Measurements from ENCODE around the gene TRDMT1. TPM values are rescaled to one million over a fixed set of nuclear protein-coding genes. Genes with fewer than 3 reads are reported as not detected.

The TRDMT1 gene
- total RNA-seq, 3 donors from 2014 or later = 5.8 to 18.6 (median 13.4) TPM

DNA sequence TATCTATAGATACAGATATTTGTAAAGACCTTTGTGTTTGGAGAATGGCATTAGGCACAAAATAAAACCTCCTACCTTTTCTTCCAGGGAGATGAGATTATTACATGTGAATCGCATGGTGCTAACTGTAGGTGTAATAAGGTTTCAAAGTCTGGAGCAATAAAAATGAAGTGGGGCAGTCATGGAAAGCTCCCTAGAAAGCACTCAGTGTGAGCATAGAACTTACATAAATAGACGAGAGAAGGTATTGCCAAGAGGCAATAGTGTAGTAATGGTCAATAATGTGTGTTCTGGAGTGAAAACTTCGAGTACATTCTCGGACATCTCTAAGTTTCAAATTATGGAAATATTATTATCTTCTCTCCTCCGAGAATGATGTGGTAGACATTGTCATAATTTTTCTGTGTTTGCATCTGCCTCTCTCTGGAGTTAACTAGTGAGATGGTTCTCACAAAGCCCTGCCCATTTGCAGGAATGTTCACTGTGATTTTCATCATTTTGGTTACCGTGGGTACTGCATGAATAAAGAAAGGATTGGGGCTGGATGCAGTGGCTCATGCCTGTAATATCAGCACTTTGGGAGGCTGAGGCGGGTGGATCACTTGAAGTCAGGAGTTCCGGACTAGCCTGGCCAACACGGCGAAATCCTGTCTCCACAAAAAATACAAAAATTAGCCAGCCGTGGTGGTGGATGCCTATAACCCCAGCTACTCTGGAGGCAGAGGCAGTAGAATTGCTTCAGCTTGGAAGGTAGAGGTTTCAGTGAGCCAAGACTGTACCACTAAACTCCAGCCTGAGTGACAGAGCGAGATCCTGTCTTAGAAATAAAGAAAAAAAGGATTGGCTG lies 37.2 kb upstream of the TRDMT1 start:
- peak overlapping the region; percentile 42 to 66 for H3K27ac ChIP-seq
- peaks cover 0 to 4% of the 10 kb centered on the region in 2 donors for H3K4me1 ChIP-seq
- no peak for DNase-seq (ENCODE audit: low spot score in 2 of 2)
- no peaks in the 10 kb centered on the region for H3K36me3 ChIP-seq
- no peak overlapping the region for H3K4me3 ChIP-seq
- no peaks in the 10 kb centered on the region for H3K9me3 ChIP-seq
- no peaks in the 10 kb centered on the region for H3K27me3 ChIP-seq
- no peak for TF ChIP-seq POLR2AphosphoS5 (IDR thresholded peaks at IDR 0.05)
- TF ChIP-seq, protein P1, sequence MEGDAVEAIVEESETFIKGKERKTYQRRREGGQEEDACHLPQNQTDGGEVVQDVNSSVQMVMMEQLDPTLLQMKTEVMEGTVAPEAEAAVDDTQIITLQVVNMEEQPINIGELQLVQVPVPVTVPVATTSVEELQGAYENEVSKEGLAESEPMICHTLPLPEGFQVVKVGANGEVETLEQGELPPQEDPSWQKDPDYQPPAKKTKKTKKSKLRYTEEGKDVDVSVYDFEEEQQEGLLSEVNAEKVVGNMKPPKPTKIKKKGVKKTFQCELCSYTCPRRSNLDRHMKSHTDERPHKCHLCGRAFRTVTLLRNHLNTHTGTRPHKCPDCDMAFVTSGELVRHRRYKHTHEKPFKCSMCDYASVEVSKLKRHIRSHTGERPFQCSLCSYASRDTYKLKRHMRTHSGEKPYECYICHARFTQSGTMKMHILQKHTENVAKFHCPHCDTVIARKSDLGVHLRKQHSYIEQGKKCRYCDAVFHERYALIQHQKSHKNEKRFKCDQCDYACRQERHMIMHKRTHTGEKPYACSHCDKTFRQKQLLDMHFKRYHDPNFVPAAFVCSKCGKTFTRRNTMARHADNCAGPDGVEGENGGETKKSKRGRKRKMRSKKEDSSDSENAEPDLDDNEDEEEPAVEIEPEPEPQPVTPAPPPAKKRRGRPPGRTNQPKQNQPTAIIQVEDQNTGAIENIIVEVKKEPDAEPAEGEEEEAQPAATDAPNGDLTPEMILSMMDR (IDR thresholded peaks at IDR 0.05) = no peak
- no peak for TF ChIP-seq POLR2A (IDR thresholded peaks at IDR 0.05)
- intact Hi-C loops (cut with DNase I; ENCODE audit: low total_unique reads) = no loop called here

DNA sequence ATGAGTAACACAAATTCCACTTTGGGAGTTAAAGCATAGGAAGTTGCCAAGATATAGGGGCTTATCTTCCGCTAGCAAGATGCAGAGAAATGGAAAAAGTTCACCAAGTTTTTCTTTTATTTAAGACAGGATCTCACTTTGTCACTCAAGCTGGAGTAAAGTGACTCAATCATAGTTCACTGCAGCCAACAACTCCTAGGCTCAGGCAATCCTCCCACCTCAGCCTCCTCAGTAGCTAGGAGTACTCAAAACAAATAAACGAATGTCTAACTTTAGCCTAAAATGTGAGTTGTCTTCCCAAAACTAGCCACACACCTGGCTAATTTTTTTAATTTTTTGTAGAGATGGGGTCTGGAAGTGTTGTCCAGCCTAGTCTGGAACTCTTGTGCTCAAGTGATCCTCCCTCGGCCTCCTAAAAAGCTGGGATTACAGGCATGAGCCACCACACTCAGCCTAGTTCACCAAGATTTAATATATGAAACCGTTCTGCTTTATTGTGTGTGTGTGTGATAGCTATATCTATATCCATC lies 36.5 kb upstream of the TRDMT1 start:
- TF ChIP-seq, protein P1 (IDR thresholded peaks at IDR 0.05) = no peak
- H3K27ac ChIP-seq = peak overlapping the region; percentile 42 to 66
- no peak overlapping the region for H3K4me3 ChIP-seq
- no peaks in the 10 kb centered on the region for H3K36me3 ChIP-seq
- DNase-seq (ENCODE audit: low spot score in 2 of 2) = no peak
- intact Hi-C loops (cut with DNase I; ENCODE audit: low total_unique reads) = no loop called here
- H3K9me3 ChIP-seq = no peaks in the 10 kb centered on the region
- H3K27me3 ChIP-seq = no peaks in the 10 kb centered on the region
- peaks cover 0 to 11% of the 10 kb centered on the region in 2 donors for H3K4me1 ChIP-seq

DNA sequence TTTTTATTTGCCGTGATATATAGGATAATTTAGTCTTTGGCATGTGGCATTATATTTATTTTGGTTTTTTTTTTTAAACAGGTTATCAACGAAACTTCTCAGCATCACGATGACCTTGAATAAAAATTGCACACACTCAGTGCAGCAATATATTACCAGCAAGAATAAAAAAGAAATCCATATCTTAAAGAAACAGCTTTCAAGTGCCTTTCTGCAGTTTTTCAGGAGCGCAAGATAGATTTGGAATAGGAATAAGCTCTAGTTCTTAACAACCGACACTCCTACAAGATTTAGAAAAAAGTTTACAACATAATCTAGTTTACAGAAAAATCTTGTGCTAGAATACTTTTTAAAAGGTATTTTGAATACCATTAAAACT lies 35.7 kb upstream of the TRDMT1 start:
- Histone ChIP-seq H3K36me3 (no peaks in the 10 kb centered on the region), H3K4me1 (peaks cover 2 to 11% of the 10 kb centered on the region in 2 donors), H3K27me3 (no peaks in the 10 kb centered on the region), H3K9me3 (no peaks in the 10 kb centered on the region), H3K4me3 (no peak overlapping the region), H3K27ac (no peak overlapping the region)
- intact Hi-C loops (cut with DNase I; ENCODE audit: low total_unique reads) = no loop called here
- no peak for DNase-seq (ENCODE audit: low spot score in 2 of 2)
- TF ChIP-seq POLR2AphosphoS5 (IDR thresholded peaks at IDR 0.05) = no peak
- TF ChIP-seq, protein P1 (IDR thresholded peaks at IDR 0.05) = no peak
- TF ChIP-seq POLR2A (IDR thresholded peaks at IDR 0.05) = no peak

DNA sequence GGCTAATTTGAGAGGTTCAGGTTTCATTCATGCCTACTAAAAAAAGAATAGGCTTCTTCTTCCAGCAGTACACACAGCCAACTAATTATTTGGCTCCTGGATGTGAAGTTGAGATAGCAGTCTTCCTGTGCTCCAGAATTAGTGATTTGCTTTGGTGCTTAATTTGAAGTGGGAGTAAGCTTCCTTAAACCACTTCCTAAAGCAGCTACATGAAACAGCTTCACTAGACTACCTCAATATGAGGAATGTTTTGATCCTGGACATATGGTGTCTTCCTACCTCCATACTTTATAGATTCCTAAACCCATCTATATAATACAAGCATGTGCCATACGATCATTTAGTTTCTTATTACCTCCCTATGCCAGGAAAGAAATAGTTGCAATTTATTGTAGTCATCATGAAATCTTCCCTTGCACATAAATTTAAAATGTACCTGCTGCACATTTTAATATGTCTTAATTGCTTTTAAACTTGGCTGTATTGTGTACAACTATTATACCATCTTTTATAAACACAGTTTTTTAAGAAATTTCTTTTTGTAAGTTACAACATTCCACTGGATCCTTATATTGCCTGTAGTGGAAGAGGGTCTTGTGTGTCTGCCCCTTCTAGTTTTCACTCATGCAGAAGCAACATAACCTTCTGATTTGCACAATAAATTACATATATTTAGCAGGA lies 35.1 kb upstream of the TRDMT1 start:
- no peak for DNase-seq (ENCODE audit: low spot score in 2 of 2)
- H3K4me1 ChIP-seq = peaks cover 3 to 11% of the 10 kb centered on the region in 2 donors
- no peaks in the 10 kb centered on the region for H3K27me3 ChIP-seq
- H3K27ac ChIP-seq = no peak overlapping the region
- no peak overlapping the region for H3K4me3 ChIP-seq
- no peaks in the 10 kb centered on the region for H3K36me3 ChIP-seq
- no peaks in the 10 kb centered on the region for H3K9me3 ChIP-seq
- intact Hi-C loops (cut with DNase I; ENCODE audit: low total_unique reads) = no loop called here
- TF ChIP-seq, protein P1 (IDR thresholded peaks at IDR 0.05) = no peak
- TF ChIP-seq POLR2AphosphoS5 (IDR thresholded peaks at IDR 0.05) (no peak), POLR2A (IDR thresholded peaks at IDR 0.05) (no peak)

DNA sequence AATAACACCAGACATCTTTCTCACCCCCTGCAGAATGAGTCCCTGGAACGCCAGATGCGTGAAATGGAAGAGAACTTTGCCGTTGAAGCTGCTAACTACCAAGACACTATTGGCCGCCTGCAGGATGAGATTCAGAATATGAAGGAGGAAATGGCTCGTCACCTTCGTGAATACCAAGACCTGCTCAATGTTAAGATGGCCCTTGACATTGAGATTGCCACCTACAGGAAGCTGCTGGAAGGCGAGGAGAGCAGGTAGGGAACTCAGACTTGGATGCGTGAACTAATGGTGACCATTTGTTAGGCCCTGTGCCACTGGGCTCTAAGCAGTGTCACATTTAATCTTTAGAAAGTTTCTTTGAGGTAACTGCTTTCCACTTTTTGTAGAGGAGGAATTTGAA lies 33.7 kb upstream of the TRDMT1 start:
- Histone ChIP-seq H3K27me3 (no peaks in the 10 kb centered on the region), H3K4me3 (peak overlapping the region in 2 of 3 donors; percentile 90 to 97), H3K9me3 (no peaks in the 10 kb centered on the region), H3K27ac (peak overlapping the region; percentile 66 to 77), H3K4me1 (peaks cover 3 to 11% of the 10 kb centered on the region in 2 donors), H3K36me3 (no peaks in the 10 kb centered on the region)
- no peak for DNase-seq (ENCODE audit: low spot score in 2 of 2)
- intact Hi-C loops (cut with DNase I; ENCODE audit: low total_unique reads) = no loop called here
- peak in 1 of 3 donors; percentile 35 for TF ChIP-seq POLR2AphosphoS5 (IDR thresholded peaks at IDR 0.05)
- TF ChIP-seq, protein P1 (IDR thresholded peaks at IDR 0.05) = no peak

Data from breast epithelium (tissue), 4 donors.